Urinary bladder (tissue), 4 donors: ENCODE measurements around the gene HTT. TPM values are rescaled to one million over a fixed set of nuclear protein-coding genes. Genes with fewer than 3 reads are reported as not detected.
"Not testable (repeated sequence)": the region's sequence is repeated elsewhere in the genome, so short reads cannot be mapped to it uniquely, and the experiment has no call there.

Source experiments
- DNase-seq: peaks from one replicate; pipeline ENCODE4 v3.0.0-alpha.2; 2015; ENCODE audit errors: extremely low spot score
- H3K27ac ChIP-seq: one replicate; pipeline ENCODE4 v1.5.1; 2013; ENCODE audit warnings: low read depth, mild to moderate bottlenecking, moderate library complexity
- H3K36me3 ChIP-seq: one replicate; pipeline ENCODE4 v1.6.1; 2013; ENCODE audit warnings: mild to moderate bottlenecking, moderate library complexity; ENCODE audit not compliant: insufficient read depth
- H3K4me1 ChIP-seq: one replicate; pipeline ENCODE4 v1.6.1; 2013; ENCODE audit warnings: mild to moderate bottlenecking, moderate library complexity; ENCODE audit not compliant: insufficient read depth
- H3K4me3 ChIP-seq: one replicate; pipeline ENCODE4 v1.5.1; 2013; ENCODE audit warnings: low read depth, low read length
- WGBS: extraction: QIAGEN DNeasy Blood & Tissue Kit; methylation state at CpG from one replicate; pipeline ENCODE4 v1.1.7; 2013; 5-methylcytosine and 5-hydroxymethylcytosine counted together
- polyA plus RNA-seq: library from polyadenylated mRNA; stranded (reverse); fragments of 200-250 nt; gene quantifications from one replicate; pipeline ENCODE4 v1.2.3, GENCODE V29; 2013
- total RNA-seq: library from RNA; depleted of rRNA; stranded (reverse); fragments of >200 nt; gene quantifications from one replicate; pipeline ENCODE4 v1.2.3, GENCODE V29; 2014
- donor health status: healthy with polysubstance abuse.
- donor health status: healthy.

HTT gene
- total and polyA plus RNA-seq, 2 donors, result 14.7 to 80.4 TPM

DNA sequence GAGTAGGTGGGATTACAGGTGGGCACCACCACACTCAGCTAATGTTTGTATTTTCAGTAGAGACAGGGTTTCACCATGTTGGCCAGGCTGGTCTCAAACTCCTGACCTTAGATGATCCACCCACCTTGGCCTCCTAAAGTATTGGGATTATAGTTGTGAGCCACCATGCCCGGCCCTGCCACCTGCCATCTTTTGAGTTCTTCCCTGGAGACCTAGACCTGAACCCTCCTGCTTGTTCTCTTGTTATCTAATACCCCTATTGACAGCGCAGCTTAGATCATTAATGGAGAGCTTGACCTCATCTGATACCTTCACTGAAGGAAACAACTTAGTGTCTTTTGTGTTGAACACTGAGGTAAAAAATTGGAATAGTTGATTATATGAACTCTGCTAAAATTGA, 53.6 kb downstream of the HTT start:
- no peak overlapping the region for H3K4me3 ChIP-seq
- DNase-seq, result no peak
- H3K36me3 ChIP-seq, result peaks cover 2% of the 10 kb centered on the region
- 96% methylated on average over 2 of the region's 2 CpGs for WGBS
- no peak overlapping the region for H3K27ac ChIP-seq
- no peaks in the 10 kb centered on the region for H3K4me1 ChIP-seq

DNA sequence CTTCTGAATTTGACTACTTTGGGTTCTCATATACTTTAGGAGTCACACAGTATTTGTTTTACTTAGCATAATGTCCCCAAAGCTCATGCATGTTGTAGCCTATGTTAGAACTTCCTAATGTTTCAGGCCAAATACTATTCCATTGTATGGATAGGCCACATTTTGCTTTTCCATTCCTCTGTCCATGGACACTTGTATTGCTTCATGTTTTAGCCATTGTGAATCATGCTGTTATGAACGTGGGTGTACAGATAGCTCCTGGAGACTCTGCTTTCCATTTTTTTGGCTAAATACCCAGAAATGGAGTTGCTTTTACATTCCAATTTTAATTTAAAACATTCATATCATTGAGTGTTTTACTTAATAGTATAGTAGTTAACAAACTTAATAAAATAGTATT, 54.5 kb downstream of the HTT start:
- no peak overlapping the region for H3K27ac ChIP-seq
- H3K36me3 ChIP-seq, result peaks cover 2% of the 10 kb centered on the region
- no peak for DNase-seq
- no peak overlapping the region for H3K4me3 ChIP-seq
- no peaks in the 10 kb centered on the region for H3K4me1 ChIP-seq
- 75% methylated on average over 1 of the region's 1 CpG for WGBS

DNA sequence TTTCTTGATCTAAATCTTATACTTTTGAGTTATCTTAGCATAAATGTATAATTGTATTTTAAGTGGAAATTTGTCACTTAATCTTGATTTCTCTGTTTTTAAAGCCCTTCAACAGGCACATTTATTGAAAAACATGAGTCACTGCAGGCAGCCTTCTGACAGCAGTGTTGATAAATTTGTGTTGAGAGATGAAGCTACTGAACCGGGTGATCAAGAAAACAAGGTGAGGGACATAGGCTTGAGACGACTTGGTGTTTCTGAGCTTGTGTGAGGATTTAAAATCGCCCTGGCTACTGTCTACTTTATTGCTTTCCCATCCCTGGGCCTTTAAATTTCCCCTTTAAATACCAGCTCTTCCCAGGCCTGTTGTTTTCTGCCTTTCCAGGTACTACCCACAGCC, 55.7 kb downstream of the HTT start:
- peaks cover 2% of the 10 kb centered on the region for H3K36me3 ChIP-seq
- H3K27ac ChIP-seq, result no peak overlapping the region
- H3K4me1 ChIP-seq, result no peaks in the 10 kb centered on the region
- 71% methylated on average over 3 of the region's 3 CpGs for WGBS
- no peak overlapping the region for H3K4me3 ChIP-seq
- no peak for DNase-seq

- no peak overlapping the region for H3K4me3 ChIP-seq
- no peak for DNase-seq
- peaks cover 2% of the 10 kb centered on the region for H3K36me3 ChIP-seq
- no peaks in the 10 kb centered on the region for H3K4me1 ChIP-seq
- no peak overlapping the region for H3K27ac ChIP-seq
- 78% methylated on average over 4 of the region's 4 CpGs for WGBS
These were observed 56.3 kb downstream of the HTT start for GRCh38 chr4:3130826-3131225.

- Histone ChIP-seq H3K4me3 (no peak overlapping the region), H3K36me3 (peaks cover 2% of the 10 kb centered on the region), H3K4me1 (no peaks in the 10 kb centered on the region), H3K27ac (no peak overlapping the region)
- 96% methylated on average over 5 of the region's 5 CpGs for WGBS
- DNase-seq, result no peak
These were observed 59.7 kb downstream of the HTT start for GRCh38 chr4:3134201-3134600.

DNA sequence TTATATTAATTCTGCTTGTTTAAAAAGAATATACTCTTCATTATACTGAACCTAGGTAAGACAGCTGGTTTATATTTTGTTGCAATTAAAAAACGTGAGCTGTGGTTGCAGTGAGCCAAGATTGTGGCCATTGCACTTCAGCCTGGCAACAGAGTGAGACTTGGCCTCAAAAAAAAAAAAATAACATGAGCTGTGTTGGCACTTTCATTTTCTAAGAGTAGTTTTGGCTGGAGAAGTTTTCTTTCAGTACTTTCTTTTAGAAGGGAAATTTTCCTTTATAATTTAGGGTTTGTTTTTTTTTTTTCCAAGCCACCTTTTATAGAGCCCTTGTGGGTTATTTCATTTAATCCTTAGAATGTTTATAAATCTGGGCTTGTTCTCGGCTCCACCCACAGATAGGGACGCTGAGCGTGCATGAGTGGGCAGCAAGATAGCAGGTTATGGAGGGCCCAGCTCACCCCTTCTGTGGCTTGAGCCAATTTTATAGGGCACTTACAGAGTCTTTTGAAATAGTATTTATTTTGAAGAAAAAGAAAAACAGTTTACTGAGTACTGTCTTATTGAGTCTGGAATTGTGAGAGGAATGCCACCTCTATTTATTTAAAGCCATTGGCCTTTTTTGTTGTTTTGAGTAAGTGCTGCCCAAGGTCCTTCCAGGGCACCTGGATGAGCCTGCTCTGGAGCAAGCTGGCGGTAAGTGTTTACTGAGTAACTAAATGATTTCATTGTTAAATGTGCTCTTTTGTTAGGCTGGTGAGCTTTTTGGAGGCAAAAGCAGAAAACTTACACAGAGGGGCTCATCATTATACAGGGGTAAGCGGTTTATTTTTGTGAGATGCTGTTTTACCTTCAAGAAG, 60.9 kb downstream of the HTT start:
- 42% methylated on average over 6 of the region's 6 CpGs for WGBS
- DNase-seq, result no peak
- Histone ChIP-seq H3K36me3 (peaks cover 2% of the 10 kb centered on the region), H3K27ac (no peak overlapping the region), H3K4me3 (no peak overlapping the region), H3K4me1 (no peaks in the 10 kb centered on the region)

- 92% methylated on average over 2 of the region's 2 CpGs for WGBS
- Histone ChIP-seq H3K27ac (no peak overlapping the region), H3K36me3 (peaks cover 2% of the 10 kb centered on the region), H3K4me1 (no peaks in the 10 kb centered on the region), H3K4me3 (no peak overlapping the region)
- DNase-seq, result no peak
These were observed 62.0 kb downstream of the HTT start for GRCh38 chr4:3136454-3136853.

DNA sequence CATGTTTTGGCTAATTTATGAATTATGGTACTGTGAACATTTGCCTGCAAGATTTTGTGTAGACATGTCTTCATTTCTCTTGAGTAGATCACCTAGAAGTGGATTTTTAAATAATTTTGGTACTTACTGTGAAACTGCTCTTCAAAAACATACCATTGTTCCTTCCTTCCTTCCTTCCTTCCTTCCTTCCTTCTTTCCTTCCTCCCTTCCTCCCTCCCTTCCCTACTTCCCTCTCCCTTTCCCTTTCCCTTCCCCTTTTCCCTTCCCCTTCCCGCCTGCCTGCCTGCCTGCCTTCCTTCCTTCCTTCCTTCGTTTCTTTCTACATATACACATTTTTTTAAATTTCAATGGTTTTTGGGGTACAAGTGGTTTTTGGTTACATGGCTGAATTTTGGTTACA, 63.4 kb downstream of the HTT start:
- Histone ChIP-seq H3K4me1 (no peaks in the 10 kb centered on the region), H3K4me3 (no peak overlapping the region), H3K36me3 (no peaks in the 10 kb centered on the region), H3K27ac (no peak overlapping the region)
- 85% methylated on average over 2 of the region's 2 CpGs for WGBS
- DNase-seq, result no peak

- 93% methylated on average over 2 of the region's 2 CpGs for WGBS
- DNase-seq, result no peak
- no peak overlapping the region for H3K27ac ChIP-seq
- no peaks in the 10 kb centered on the region for H3K4me1 ChIP-seq
- H3K36me3 ChIP-seq, result peaks cover 14% of the 10 kb centered on the region
- no peak overlapping the region for H3K4me3 ChIP-seq
These were observed 70.9 kb downstream of the HTT start for GRCh38 chr4:3145234-3145924.

GRCh38 chr4:3148926-3149325, 74.4 kb downstream of the HTT start:
- peaks cover 14% of the 10 kb centered on the region for H3K36me3 ChIP-seq
- no peak overlapping the region for H3K27ac ChIP-seq
- no peak overlapping the region for H3K4me3 ChIP-seq
- DNase-seq, result no peak
- no peaks in the 10 kb centered on the region for H3K4me1 ChIP-seq

GRCh38 chr4:3151238-3151637, 76.8 kb downstream of the HTT start:
- not testable (repeated sequence) for H3K4me3 ChIP-seq, H3K27ac ChIP-seq, DNase-seq, H3K4me1 ChIP-seq
- H3K36me3 ChIP-seq, result peaks cover 14% of the 10 kb centered on the region
- WGBS, result 81% methylated on average over 1 of the region's 1 CpG

GRCh38 chr4:3157366-3157765, 82.9 kb downstream of the HTT start:
- Histone ChIP-seq H3K4me3 (no peak overlapping the region), H3K27ac (no peak overlapping the region), H3K36me3 (no peaks in the 10 kb centered on the region), H3K4me1 (no peaks in the 10 kb centered on the region)
- 80% methylated on average over 4 of the region's 4 CpGs for WGBS
- no peak for DNase-seq

- WGBS, result 94% methylated on average over 7 of the region's 7 CpGs
- no peak overlapping the region for H3K27ac ChIP-seq
- no peak for DNase-seq
- H3K36me3 ChIP-seq, result no peaks in the 10 kb centered on the region
- no peaks in the 10 kb centered on the region for H3K4me1 ChIP-seq
- H3K4me3 ChIP-seq, result no peak overlapping the region
These were observed 84.4 kb downstream of the HTT start for GRCh38 chr4:3158841-3159240.

DNA sequence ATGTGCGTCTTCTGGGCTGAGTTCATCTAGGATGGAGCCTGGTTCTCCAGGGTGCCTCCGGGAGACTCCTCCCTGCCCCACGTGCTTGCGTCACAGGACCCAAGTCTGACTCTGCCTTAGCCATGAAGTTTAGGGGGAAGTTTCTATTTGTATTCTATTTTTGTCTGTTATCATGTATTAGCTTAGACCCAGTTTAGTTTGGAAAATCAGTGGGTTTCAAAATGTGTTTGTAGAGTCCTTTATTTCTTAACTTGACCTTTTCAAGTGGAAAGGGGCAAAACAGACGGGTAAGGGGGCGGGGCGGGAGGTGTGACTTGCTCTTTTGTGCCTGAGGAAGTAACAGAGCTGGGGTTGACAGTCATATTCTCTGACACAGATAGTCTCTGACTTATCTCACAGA, 86.0 kb downstream of the HTT start:
- 94% methylated on average over 7 of the region's 7 CpGs for WGBS
- H3K36me3 ChIP-seq, result no peaks in the 10 kb centered on the region
- no peaks in the 10 kb centered on the region for H3K4me1 ChIP-seq
- DNase-seq, result no peak
- H3K4me3 ChIP-seq, result no peak overlapping the region
- H3K27ac ChIP-seq, result no peak overlapping the region
